Smooth muscle cell (in vitro differentiated cells): Measurements from ENCODE around the gene CTSO. TPM values are rescaled to one million over a fixed set of nuclear protein-coding genes. Genes with fewer than 3 reads are reported as not detected.

ENCODE experiments used
- DNase-seq: peaks from one replicate; lab custom pipeline; 2025; ENCODE audit not compliant: unreplicated experiment; lab: John Stamatoyannopoulos, UW
- H2AFZ ChIP-seq: fragments of 200-600 bp; sonication (generic); 2 replicates; pipeline ENCODE4 v1.6.0; 2016; ENCODE audit warnings: antibody characterized with exemption, low read depth, mild to moderate bottlenecking
- H3F3A ChIP-seq: fragments of 200-600 bp; sonication (generic); 2 replicates; pipeline ENCODE4 v1.6.0; 2017; ENCODE audit warnings: antibody characterized with exemption, low read depth
- H3K27ac ChIP-seq: fragments of 200-600 bp; sonication (generic); 2 replicates; pipeline ENCODE4 v1.5.1; 2016; ENCODE audit warnings: low read depth, mild to moderate bottlenecking
- H3K27me3 ChIP-seq: fragments of 200-600 bp; sonication (generic); 2 replicates; pipeline ENCODE4 v1.6.1; 2016; ENCODE audit warnings: low read depth, mild to moderate bottlenecking
- H3K36me3 ChIP-seq: fragments of 200-600 bp; sonication (generic); 2 replicates; pipeline ENCODE4 v1.5.1; 2016; ENCODE audit warnings: low read depth
- H3K4me1 ChIP-seq: fragments of 200-600 bp; sonication (generic); 2 replicates; pipeline ENCODE4 v1.5.1; 2016; ENCODE audit warnings: low read depth
- H3K4me2 ChIP-seq: fragments of 200-600 bp; sonication (generic); 2 replicates; pipeline ENCODE4 v1.6.0; 2016; ENCODE audit warnings: mild to moderate bottlenecking
- H3K4me3 ChIP-seq: fragments of 200-600 bp; sonication (generic); 2 replicates; pipeline ENCODE4 v1.5.1; 2016; ENCODE audit warnings: mild to moderate bottlenecking
- H3K79me2 ChIP-seq: fragments of 200-600 bp; sonication (generic); 2 replicates; pipeline ENCODE4 v1.6.0; 2016; ENCODE audit warnings: low read depth, mild to moderate bottlenecking
- H3K9ac ChIP-seq: fragments of 200-600 bp; sonication (generic); 2 replicates; pipeline ENCODE4 v1.6.0; 2016; ENCODE audit warnings: low read depth
- H3K9me3 ChIP-seq: fragments of 200-600 bp; sonication (generic); replicated peaks from 2 replicates; pipeline ENCODE4 v1.5.1; 2016; ENCODE audit warnings: low read depth
- H4K20me1 ChIP-seq: fragments of 200-600 bp; sonication (generic); 2 replicates; pipeline ENCODE4 v1.6.0; 2016; ENCODE audit warnings: low read depth
- WGBS: methylation state at CpG from one replicate; pipeline ENCODE4 v1.1.7; 2016; ENCODE audit warnings: low lambda C conversion rate; 5-methylcytosine and 5-hydroxymethylcytosine counted together
- polyA plus RNA-seq: library from polyadenylated mRNA; unstranded; fragments of >200 nt; fragmentation: Nextera tagmentation; extraction: Ambion mirVana; gene quantifications from 2 replicates; pipeline ENCODE4 v1.2.1, GENCODE V29; 2016
- total RNA-seq: library from RNA; depleted of rRNA; stranded (reverse); fragments of >200 nt; gene quantifications from 2 replicates; pipeline ENCODE4 v1.2.3, GENCODE V29; 2014
- TF ChIP-seq, protein P1 (sequence below): fragments of 200-600 bp; sonication (generic); IDR thresholded peaks from 2 replicates; pipeline ENCODE4 v1.5.1; 2017; ENCODE audit warnings: borderline replicate concordance, mild to moderate bottlenecking, antibody characterized with exemption; ENCODE audit not compliant: insufficient read depth, poor library complexity, severe bottlenecking

CTSO gene
- total and polyA plus RNA-seq, 2 experiments from 2014 or later: 15.4 to 19.2 TPM

DNA sequence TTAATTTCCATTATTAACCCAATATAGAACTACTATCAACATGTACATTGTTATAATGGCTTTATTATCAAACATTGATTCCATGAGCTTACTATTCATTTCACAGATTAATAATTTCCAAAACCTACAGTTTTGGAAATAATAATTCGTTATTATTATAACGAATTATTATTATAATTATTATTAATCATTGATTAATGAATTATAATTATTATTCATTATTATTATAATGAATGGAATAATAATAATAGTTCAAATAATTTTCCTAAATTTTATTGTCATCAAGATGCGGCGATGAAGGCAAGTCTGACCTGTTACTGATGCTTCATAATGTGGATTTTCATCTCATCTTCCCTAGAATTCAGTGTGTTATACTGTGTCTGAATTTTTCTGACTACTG is 22.0 kb downstream of the CTSO start:
- Histone ChIP-seq H3F3A (no peaks in the 10 kb centered on the region), H3K9me3 (no peaks in the 10 kb centered on the region), H3K27me3 (no peaks in the 10 kb centered on the region), H3K4me3 (no peak overlapping the region), H3K9ac (no peak overlapping the region), H3K27ac (no peak overlapping the region), H3K4me1 (no peaks in the 10 kb centered on the region), H4K20me1 (no peaks in the 10 kb centered on the region), H3K36me3 (peaks cover 10% of the 10 kb centered on the region), H2AFZ (no peak overlapping the region), H3K4me2 (no peak overlapping the region), H3K79me2 (no peaks in the 10 kb centered on the region)
- DNase-seq: no peak
- TF ChIP-seq, protein P1, sequence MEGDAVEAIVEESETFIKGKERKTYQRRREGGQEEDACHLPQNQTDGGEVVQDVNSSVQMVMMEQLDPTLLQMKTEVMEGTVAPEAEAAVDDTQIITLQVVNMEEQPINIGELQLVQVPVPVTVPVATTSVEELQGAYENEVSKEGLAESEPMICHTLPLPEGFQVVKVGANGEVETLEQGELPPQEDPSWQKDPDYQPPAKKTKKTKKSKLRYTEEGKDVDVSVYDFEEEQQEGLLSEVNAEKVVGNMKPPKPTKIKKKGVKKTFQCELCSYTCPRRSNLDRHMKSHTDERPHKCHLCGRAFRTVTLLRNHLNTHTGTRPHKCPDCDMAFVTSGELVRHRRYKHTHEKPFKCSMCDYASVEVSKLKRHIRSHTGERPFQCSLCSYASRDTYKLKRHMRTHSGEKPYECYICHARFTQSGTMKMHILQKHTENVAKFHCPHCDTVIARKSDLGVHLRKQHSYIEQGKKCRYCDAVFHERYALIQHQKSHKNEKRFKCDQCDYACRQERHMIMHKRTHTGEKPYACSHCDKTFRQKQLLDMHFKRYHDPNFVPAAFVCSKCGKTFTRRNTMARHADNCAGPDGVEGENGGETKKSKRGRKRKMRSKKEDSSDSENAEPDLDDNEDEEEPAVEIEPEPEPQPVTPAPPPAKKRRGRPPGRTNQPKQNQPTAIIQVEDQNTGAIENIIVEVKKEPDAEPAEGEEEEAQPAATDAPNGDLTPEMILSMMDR: no peak
- WGBS: 92% methylated on average over 4 of the region's 4 CpGs

DNA sequence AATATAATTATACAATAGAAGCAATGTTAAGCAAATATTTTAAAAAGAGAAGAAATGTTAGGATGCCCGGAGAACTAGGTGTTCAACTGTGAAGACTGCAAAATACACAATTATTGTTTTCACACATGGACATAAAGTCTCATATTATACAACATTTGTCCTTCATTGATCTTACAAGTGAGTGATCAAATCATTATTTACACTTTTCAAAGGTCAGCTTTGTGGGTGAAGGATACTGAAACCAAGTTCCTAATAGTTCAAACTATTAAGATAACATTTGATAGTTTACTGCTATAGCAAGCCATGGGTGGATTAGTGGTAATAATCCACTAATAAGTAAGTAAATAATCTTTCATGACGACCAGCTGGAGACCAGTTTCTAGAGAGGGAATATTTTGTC is 23.3 kb downstream of the CTSO start:
- DNase-seq: no peak
- Histone ChIP-seq H3K27ac (no peak overlapping the region), H3K27me3 (no peaks in the 10 kb centered on the region), H3K9ac (no peak overlapping the region), H3K4me2 (no peak overlapping the region), H3K36me3 (peaks cover 10% of the 10 kb centered on the region), H3K4me1 (no peaks in the 10 kb centered on the region), H4K20me1 (no peaks in the 10 kb centered on the region), H3F3A (no peaks in the 10 kb centered on the region), H3K9me3 (no peaks in the 10 kb centered on the region), H3K79me2 (no peaks in the 10 kb centered on the region), H2AFZ (no peak overlapping the region), H3K4me3 (no peak overlapping the region)
- TF ChIP-seq, protein P1: no peak
- WGBS: 94% methylated on average over 2 of the region's 2 CpGs

DNA sequence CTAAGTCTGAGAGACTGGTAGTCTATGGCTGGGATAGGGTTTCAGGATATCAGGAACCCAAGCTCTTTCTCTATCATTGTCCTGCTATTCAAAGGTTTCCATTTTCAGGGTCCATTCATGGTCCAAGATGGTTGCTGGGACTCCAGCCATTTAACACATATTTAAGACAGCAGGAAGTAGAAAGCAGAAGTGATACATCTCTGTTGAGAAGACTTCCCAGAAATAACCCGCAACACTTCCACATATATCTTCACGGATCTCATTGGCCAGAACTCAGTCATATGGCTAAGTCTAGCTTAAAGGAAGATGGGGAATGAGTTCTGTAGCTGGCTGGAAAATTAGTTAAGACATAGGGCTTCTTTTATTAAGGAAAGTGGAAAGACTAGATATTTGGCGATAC is 23.8 kb downstream of the CTSO start:
- peaks cover 10% of the 10 kb centered on the region for H3K36me3 ChIP-seq
- no peaks in the 10 kb centered on the region for H3F3A ChIP-seq
- no peaks in the 10 kb centered on the region for H3K9me3 ChIP-seq
- TF ChIP-seq, protein P1: no peak
- H3K27ac ChIP-seq: no peak overlapping the region
- no peak overlapping the region for H3K9ac ChIP-seq
- no peak for DNase-seq
- H3K27me3 ChIP-seq: no peaks in the 10 kb centered on the region
- H3K4me3 ChIP-seq: no peak overlapping the region
- no peaks in the 10 kb centered on the region for H4K20me1 ChIP-seq
- H2AFZ ChIP-seq: no peak overlapping the region
- H3K4me1 ChIP-seq: no peaks in the 10 kb centered on the region
- no peak overlapping the region for H3K4me2 ChIP-seq
- WGBS: 99% methylated on average over 3 of the region's 3 CpGs
- H3K79me2 ChIP-seq: no peaks in the 10 kb centered on the region

DNA sequence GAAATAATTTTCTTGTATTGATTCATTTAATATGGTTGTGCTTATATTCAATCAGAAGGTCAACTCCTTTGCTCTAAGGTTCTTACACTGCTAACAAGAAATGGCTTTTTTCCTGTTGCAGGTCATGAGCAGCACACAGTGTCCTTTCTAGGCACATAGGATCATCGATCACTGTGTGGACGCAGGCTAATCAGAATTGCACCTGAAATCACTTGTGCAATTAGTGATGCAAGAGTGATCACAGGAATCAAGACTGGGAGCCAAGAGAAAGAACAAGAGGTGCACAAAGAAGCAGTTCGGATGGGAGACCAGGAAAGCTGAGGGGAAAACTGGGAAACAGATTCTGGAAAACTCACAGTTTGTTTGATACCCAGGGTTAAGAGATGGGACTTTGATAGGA is 29.0 kb downstream of the CTSO start:
- H3K27me3 ChIP-seq: no peaks in the 10 kb centered on the region
- no peak overlapping the region for H3K27ac ChIP-seq
- 85% methylated on average over 3 of the region's 3 CpGs for WGBS
- H3K9ac ChIP-seq: no peak overlapping the region
- no peak for DNase-seq
- TF ChIP-seq, protein P1: no peak
- peaks cover 5% of the 10 kb centered on the region for H3K36me3 ChIP-seq
- no peaks in the 10 kb centered on the region for H3K4me1 ChIP-seq
- H3K4me2 ChIP-seq: no peak overlapping the region
- H3F3A ChIP-seq: no peaks in the 10 kb centered on the region
- H3K9me3 ChIP-seq: no peaks in the 10 kb centered on the region
- H3K79me2 ChIP-seq: no peaks in the 10 kb centered on the region
- H4K20me1 ChIP-seq: no peaks in the 10 kb centered on the region
- H3K4me3 ChIP-seq: no peak overlapping the region
- no peak overlapping the region for H2AFZ ChIP-seq
